IMR-90 (cell line): ENCODE measurements around the gene AUTS2. TPM values are rescaled to one million over a fixed set of nuclear protein-coding genes. Genes with fewer than 3 reads are reported as not detected.

ENCODE experiments used
- ATAC-seq: fragments of 200-7000 bp; cut with Tn5 transposase; 2 replicates; pipeline ENCODE4 v1.9.1; 2020; ENCODE audit warnings: low read depth, mild to moderate bottlenecking, moderate library complexity
- BruUV-seq: library from RNA; stranded (reverse); fragments of 400-500 nt; replicated peaks from 2 replicates; lab custom pipeline; 2021; lab: Mats Ljungman, UMichigan
- CTCF ChIA-PET: fragments of 300-600 bp; formaldehyde crosslinking; extraction: SDS; loops from one replicate; lab custom pipeline; 2021; ENCODE audit warnings: antibody characterized with exemption; lab: Yijun Ruan, JAX
- POLR2A ChIA-PET: fragments of 300-600 bp; sonication (Branson Sonifier 250); formaldehyde crosslinking; loops from one replicate; lab custom pipeline; 2022; ENCODE audit warnings: antibody characterized with exemption; ENCODE audit not compliant: unreplicated experiment; lab: Charles Lee
- DNase-seq: peaks from one replicate; pipeline ENCODE4 v3.0.0; 2013
- H2AFZ ChIP-seq: replicated peaks from 2 replicates; pipeline ENCODE3; 2013; ENCODE audit warnings: low read length, mild to moderate bottlenecking; ENCODE audit not compliant: poor library complexity
- H2AK5ac ChIP-seq: 2 replicates; pipeline ENCODE4 v1.6.1; 2013; ENCODE audit warnings: low read depth, low read length, inconsistent platforms
- H2AK9ac ChIP-seq: replicated peaks from 2 replicates; pipeline ENCODE3; 2013; ENCODE audit warnings: mild to moderate bottlenecking, low read depth, low read length, moderate library complexity; ENCODE audit not compliant: poor library complexity
- H2BK120ac ChIP-seq: 2 replicates; pipeline ENCODE4 v1.6.1; 2013; ENCODE audit warnings: low read depth, low read length, inconsistent platforms
- H2BK15ac ChIP-seq: 3 replicates; pipeline ENCODE4 v1.6.1; 2013; ENCODE audit warnings: low read depth, low read length, inconsistent platforms
- H2BK20ac ChIP-seq: 2 replicates; pipeline ENCODE4 v1.6.1; 2013; ENCODE audit warnings: low read depth, mild to moderate bottlenecking, inconsistent platforms, low read length, moderate library complexity
- H2BK5ac ChIP-seq: 2 replicates; pipeline ENCODE4 v1.6.1; 2013; ENCODE audit warnings: mild to moderate bottlenecking, low read depth, low read length, inconsistent platforms; ENCODE audit not compliant: poor library complexity, severe bottlenecking
- H3K14ac ChIP-seq: replicated peaks from 2 replicates; pipeline ENCODE4 v1.6.1; 2013; ENCODE audit warnings: low read depth, low read length, inconsistent platforms
- H3K18ac ChIP-seq: 2 replicates; pipeline ENCODE4 v1.6.1; 2013; ENCODE audit warnings: low read depth, low read length, control low read depth
- H3K23ac ChIP-seq: 2 replicates; pipeline ENCODE4 v1.6.1; 2013; ENCODE audit warnings: low read depth, low read length, inconsistent platforms
- H3K27ac ChIP-seq: 2 replicates; pipeline ENCODE4 v1.5.1; 2013; ENCODE audit warnings: mild to moderate bottlenecking, control low read depth, low read length; ENCODE audit not compliant: insufficient read depth
- H3K27me3 ChIP-seq: 2 replicates; pipeline ENCODE4 v1.6.1; 2013; ENCODE audit warnings: low read length; ENCODE audit not compliant: control insufficient read depth, insufficient read depth
- H3K36me3 ChIP-seq: 2 replicates; pipeline ENCODE4 v1.6.1; 2013; ENCODE audit warnings: low read length, mixed read lengths; ENCODE audit not compliant: control insufficient read depth, insufficient read depth
- H3K4ac ChIP-seq: 2 replicates; pipeline ENCODE4 v1.6.1; 2013; ENCODE audit warnings: low read depth, low read length, inconsistent platforms
- H3K4me1 ChIP-seq: 2 replicates; pipeline ENCODE4 v1.6.1; 2013; ENCODE audit warnings: low read length, mixed read lengths; ENCODE audit not compliant: control insufficient read depth, insufficient read depth
- H3K4me2 ChIP-seq: 2 replicates; pipeline ENCODE4 v1.6.1; 2013; ENCODE audit warnings: low read depth, mild to moderate bottlenecking, control low read depth, low read length, moderate library complexity
- H3K4me3 ChIP-seq: 2 replicates; pipeline ENCODE4 v1.5.1; 2013; ENCODE audit warnings: low read depth, mild to moderate bottlenecking, control low read depth, low read length, moderate library complexity; ENCODE audit not compliant: insufficient read depth
- H3K56ac ChIP-seq: 2 replicates; pipeline ENCODE4 v1.6.1; 2013; ENCODE audit warnings: low read length, inconsistent platforms; ENCODE audit not compliant: insufficient read depth; ENCODE audit errors: extremely low read depth
- H3K79me1 ChIP-seq, 2 experiments: 2 replicates each; pipeline ENCODE4 v1.6.1; 2013; ENCODE audit warnings: low read length in 2 of 2, inconsistent platforms in 1 of 2, low read depth in 1 of 2
- H3K9ac ChIP-seq: 2 replicates; pipeline ENCODE4 v1.6.1; 2013; ENCODE audit warnings: low read depth, low read length, control low read depth
- H3K9me1 ChIP-seq: 2 replicates; pipeline ENCODE4 v1.6.1; 2013; ENCODE audit warnings: low read length, inconsistent platforms; ENCODE audit not compliant: insufficient read depth
- H3K9me3 ChIP-seq: 2 replicates; pipeline ENCODE4 v1.6.1; 2013; ENCODE audit warnings: low read length; ENCODE audit not compliant: control insufficient read depth, insufficient read depth
- H4K20me1 ChIP-seq: 2 replicates; pipeline ENCODE4 v1.6.1; 2013; ENCODE audit warnings: low read length, inconsistent platforms; ENCODE audit not compliant: insufficient read depth
- H4K5ac ChIP-seq: 2 replicates; pipeline ENCODE4 v1.6.1; 2013; ENCODE audit warnings: mild to moderate bottlenecking, low read depth, low read length, control low read depth
- H4K8ac ChIP-seq, 2 experiments: 2 replicates each; pipeline ENCODE4 v1.6.1; 2013; ENCODE audit warnings: low read depth in 2 of 2, low read length in 2 of 2, control low read depth in 1 of 2, inconsistent platforms in 1 of 2
- H4K91ac ChIP-seq: 2 replicates; pipeline ENCODE4 v1.6.1; 2013; ENCODE audit warnings: low read depth, low read length, inconsistent platforms; ENCODE audit not compliant: insufficient read depth
- FOS ChIP-seq: fragments of 150-350 bp; IDR thresholded peaks from 2 replicates; pipeline ENCODE4 v1.6.1; 2016; ENCODE audit warnings: low read depth, low read length
- MAZ ChIP-seq: IDR thresholded peaks from 2 replicates; pipeline ENCODE4 v1.6.1; 2012; ENCODE audit warnings: low read depth, mild to moderate bottlenecking, low read length, improper control_type of control experiment, moderate library complexity, borderline replicate concordance
- MXI1 ChIP-seq: IDR thresholded peaks from 2 replicates; pipeline ENCODE4 v1.6.1; 2012; ENCODE audit warnings: low read depth, mild to moderate bottlenecking, low read length, moderate library complexity, borderline replicate concordance
- RCOR1 ChIP-seq: IDR thresholded peaks from 2 replicates; pipeline ENCODE4 v1.6.1; 2012; ENCODE audit warnings: mild to moderate bottlenecking, low read length, improper control_type of control experiment; ENCODE audit not compliant: insufficient replicate concordance
- RFX5 ChIP-seq: IDR thresholded peaks from 2 replicates; pipeline ENCODE4 v1.8.0; 2012; ENCODE audit warnings: low read depth, mild to moderate bottlenecking, low read length, moderate library complexity
- SMC3 ChIP-seq: fragments of 150-350 bp; IDR thresholded peaks from 2 replicates; pipeline ENCODE4 v1.6.1; 2016; ENCODE audit warnings: low read depth, mild to moderate bottlenecking, antibody characterized with exemption, low read length, moderate library complexity
- WGBS, 2 experiments: methylation state at CpG; one replicate each; pipeline versions ENCODE4 v1.1.5 to v1.1.7; 2013; ENCODE audit warnings: missing lambda C conversion rate in 2 of 2; ENCODE audit not compliant: insufficient read length in 1 of 2; ENCODE audit errors: extremely low coverage in 2 of 2; 5-methylcytosine and 5-hydroxymethylcytosine counted together
- dilution Hi-C: fragments of 300-500 bp; cut with HindIII; formaldehyde crosslinking; loops from one replicate; pipeline ENCODE4 v1.14.3; 2018; ENCODE audit warnings: low sequenced_read_pairs; ENCODE audit not compliant: unreplicated experiment
- in situ Hi-C: fragments of 300-500 bp; cut with MboI; formaldehyde crosslinking; loops from 3 replicates; pipeline ENCODE4 v1.14.3; 2019; ENCODE audit warnings: low sequenced_read_pairs, inconsistent platforms, mixed read lengths
- intact Hi-C: fragments of 100-400 bp; cut with micrococcal nuclease; formaldehyde crosslinking; loops from 2 replicates; pipeline ENCODE4 v1.10.0; 2022
- polyA plus RNA-seq, 3 experiments: library from polyadenylated mRNA; depleted of rRNA; stranded (reverse); fragments of >200 nt; gene quantifications; 2 replicates each; pipeline ENCODE4 v1.2.3, GENCODE V29; 2012; ENCODE audit warnings: low replicate concordance in 1 of 3
- total RNA-seq: library from RNA; depleted of rRNA; stranded (reverse); fragments of >200 nt; gene quantifications from 2 replicates; pipeline ENCODE4 v1.2.3, GENCODE V29; 2012
- TF ChIP-seq, protein P1 (sequence below): conservative IDR thresholded peaks from 2 replicates; pipeline ENCODE4 v1.5.1; 2012; ENCODE audit warnings: mild to moderate bottlenecking, low read depth, low read length, improper control_type of control experiment
- TF ChIP-seq, protein P2 (sequence below): fragments of 150-350 bp; IDR thresholded peaks from 2 replicates; pipeline ENCODE4 v1.6.1; 2016; ENCODE audit warnings: low read depth, mild to moderate bottlenecking, low read length, moderate library complexity, borderline replicate concordance

Gene AUTS2
- total and polyA plus RNA-seq, 2 of the 4 experiments (the other 2 are of a cell fraction) = 0.90 to 3.0 TPM

DNA sequence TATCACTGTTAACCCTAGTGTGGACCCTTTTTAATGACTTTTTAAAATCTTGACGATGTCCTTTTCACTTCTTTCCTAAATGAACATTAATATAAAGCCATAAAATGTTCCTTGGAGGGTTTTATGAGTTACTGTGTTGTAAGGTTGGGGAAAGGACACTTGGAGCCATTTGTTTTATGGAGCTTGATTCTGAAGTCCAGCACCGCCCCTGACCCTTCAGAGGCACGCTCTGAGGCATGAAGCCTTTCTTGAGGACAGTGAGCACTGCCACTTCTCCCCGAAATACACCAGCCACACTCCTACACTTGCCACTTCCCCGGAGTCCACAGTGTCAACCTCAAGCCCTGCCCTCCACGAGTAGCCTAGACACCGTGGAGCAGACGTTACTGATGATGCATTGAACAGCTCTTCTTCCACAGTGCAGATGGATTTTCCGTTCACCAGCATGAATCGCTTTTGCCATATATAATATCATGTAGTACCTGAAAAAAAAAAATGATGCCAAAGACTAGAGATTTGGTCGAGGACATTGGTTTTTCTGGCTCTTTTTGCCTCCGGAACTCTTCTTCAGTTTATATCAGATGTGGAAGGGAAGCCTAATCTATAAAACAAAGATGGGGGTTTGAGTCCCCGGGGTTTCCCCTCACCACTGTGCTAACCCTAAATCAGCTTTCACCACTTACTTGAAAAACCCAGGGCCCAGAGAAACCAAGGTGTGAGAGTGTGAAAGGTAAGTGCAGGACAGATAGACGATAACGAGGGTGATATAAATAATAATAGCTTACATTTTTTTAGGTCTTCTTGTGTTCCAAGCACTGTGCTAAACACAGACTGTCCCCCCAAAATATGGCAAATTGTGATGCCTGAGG, 881.1 kb downstream of the AUTS2 start:
- Histone ChIP-seq H4K20me1 (no peaks in the 10 kb centered on the region), H4K5ac (no peak overlapping the region), H3K9ac (no peak overlapping the region), H3K36me3 (no peaks in the 10 kb centered on the region), H3K4me1 (no peaks in the 10 kb centered on the region), H2BK120ac (no peak overlapping the region), H2BK20ac (no peak overlapping the region), H3K23ac (no peak overlapping the region), H3K79me1 (no peaks in the 10 kb centered on the region), H2AK5ac (no peak overlapping the region), H2BK5ac (no peak overlapping the region), H3K27me3 (no peaks in the 10 kb centered on the region), H3K4me3 (no peak overlapping the region), H3K4me2 (no peak overlapping the region), H3K14ac (no peak overlapping the region), H4K8ac (no peak overlapping the region), H2AFZ (no peak overlapping the region), H2BK15ac (no peak overlapping the region), H3K9me3 (no peaks in the 10 kb centered on the region), H4K91ac (no peak overlapping the region), H3K27ac (no peak overlapping the region), H2AK9ac (no peak overlapping the region), H3K18ac (no peak overlapping the region), H3K56ac (no peak overlapping the region), H3K9me1 (no peaks in the 10 kb centered on the region), H3K4ac (no peak overlapping the region)
- TF ChIP-seq, protein P1, sequence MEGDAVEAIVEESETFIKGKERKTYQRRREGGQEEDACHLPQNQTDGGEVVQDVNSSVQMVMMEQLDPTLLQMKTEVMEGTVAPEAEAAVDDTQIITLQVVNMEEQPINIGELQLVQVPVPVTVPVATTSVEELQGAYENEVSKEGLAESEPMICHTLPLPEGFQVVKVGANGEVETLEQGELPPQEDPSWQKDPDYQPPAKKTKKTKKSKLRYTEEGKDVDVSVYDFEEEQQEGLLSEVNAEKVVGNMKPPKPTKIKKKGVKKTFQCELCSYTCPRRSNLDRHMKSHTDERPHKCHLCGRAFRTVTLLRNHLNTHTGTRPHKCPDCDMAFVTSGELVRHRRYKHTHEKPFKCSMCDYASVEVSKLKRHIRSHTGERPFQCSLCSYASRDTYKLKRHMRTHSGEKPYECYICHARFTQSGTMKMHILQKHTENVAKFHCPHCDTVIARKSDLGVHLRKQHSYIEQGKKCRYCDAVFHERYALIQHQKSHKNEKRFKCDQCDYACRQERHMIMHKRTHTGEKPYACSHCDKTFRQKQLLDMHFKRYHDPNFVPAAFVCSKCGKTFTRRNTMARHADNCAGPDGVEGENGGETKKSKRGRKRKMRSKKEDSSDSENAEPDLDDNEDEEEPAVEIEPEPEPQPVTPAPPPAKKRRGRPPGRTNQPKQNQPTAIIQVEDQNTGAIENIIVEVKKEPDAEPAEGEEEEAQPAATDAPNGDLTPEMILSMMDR = no peak
- no peak for TF ChIP-seq MXI1
- TF ChIP-seq RCOR1 = no peak
- no peak for TF ChIP-seq RFX5
- no peak for TF ChIP-seq FOS
- TF ChIP-seq, protein P2, sequence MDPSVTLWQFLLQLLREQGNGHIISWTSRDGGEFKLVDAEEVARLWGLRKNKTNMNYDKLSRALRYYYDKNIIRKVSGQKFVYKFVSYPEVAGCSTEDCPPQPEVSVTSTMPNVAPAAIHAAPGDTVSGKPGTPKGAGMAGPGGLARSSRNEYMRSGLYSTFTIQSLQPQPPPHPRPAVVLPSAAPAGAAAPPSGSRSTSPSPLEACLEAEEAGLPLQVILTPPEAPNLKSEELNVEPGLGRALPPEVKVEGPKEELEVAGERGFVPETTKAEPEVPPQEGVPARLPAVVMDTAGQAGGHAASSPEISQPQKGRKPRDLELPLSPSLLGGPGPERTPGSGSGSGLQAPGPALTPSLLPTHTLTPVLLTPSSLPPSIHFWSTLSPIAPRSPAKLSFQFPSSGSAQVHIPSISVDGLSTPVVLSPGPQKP = no peak
- no peak for TF ChIP-seq SMC3
- TF ChIP-seq MAZ = no peak
- intact Hi-C loops = no loop called here
- no TSS peak for BruUV-seq
- WGBS, 2 experiments = 80% methylated on average over 2 of the region's 15 CpGs; no CpG with 5 or more reads in 1 of the 2 experiments
- CTCF ChIA-PET = interaction anchor here (0.8 kb wide), 1 partner anchor 11 kb away, joined by 3 read pairs; no protein-coding TSS in a partner anchor
- POLR2A ChIA-PET = no interaction called here
- DNase-seq (no peak), ATAC-seq (no peak)
- in situ Hi-C loops = no loop called here
- dilution Hi-C loops = no loop called here
